Measurements from ENCODE around the gene SPACDR. TPM values are rescaled to one million over a fixed set of nuclear protein-coding genes. Genes with fewer than 3 reads are reported as not detected.

Gene SPACDR
- total and polyA plus RNA-seq, 9 of the 15 experiments (the other 6 are each of a cell fraction or from before 2014, with no cell fraction given) = 0.07 to 0.55 (median 0.14) TPM; not detected in 1

- TF ChIP-seq FOXP4 (CRISPR knock-in tag; IDR thresholded peaks at IDR 0.05; ENCODE audit: borderline replicate concordance) = no peak
- no peak for TF ChIP-seq ESRRB (CRISPR knock-in tag; IDR thresholded peaks at IDR 0.05; ENCODE audit: borderline replicate concordance)
- TF ChIP-seq ZNF239 (CRISPR knock-in tag; IDR thresholded peaks at IDR 0.05) = no peak
- TF ChIP-seq CREB1 (IDR thresholded peaks at IDR 0.05) = 0 out of 2 replicates have a peak, but pooled peaks have one; percentile 48
- no peak for TF ChIP-seq CREB1 (CRISPR knock-in tag; IDR thresholded peaks at IDR 0.05)
- peak; percentile 88 for TF ChIP-seq RBBP5 (IDR thresholded peaks at IDR 0.05; ENCODE audit: borderline replicate concordance, insufficient read depth, low read length, poor library complexity, severe bottlenecking)
- TF ChIP-seq MYC (IDR thresholded peaks at IDR 0.05; ENCODE audit: low read depth, low read length) = peak; percentile 48; the same call in 1 of the 2 replicates
- TF ChIP-seq MYC (CRISPR knock-in tag; IDR thresholded peaks at IDR 0.05; ENCODE audit: borderline replicate concordance, low read depth) = peak; percentile 86; the same call in 1 of the 2 replicates
- peak in 1 of 2 experiments; percentile 50; a peak in 1 of 4 replicates for TF ChIP-seq TEAD1 (CRISPR knock-in tag; IDR thresholded peaks at IDR 0.05)
- TF ChIP-seq ZBTB8A (IDR thresholded peaks at IDR 0.05; ENCODE audit: partially characterized antibody) = no peak
- peak; percentile 72; the same call in 1 of the 2 replicates for TF ChIP-seq NKRF (IDR thresholded peaks at IDR 0.05; ENCODE audit: borderline replicate concordance)
- peak; percentile 34; the same call in 1 of the 2 replicates for TF ChIP-seq ZEB2 (IDR thresholded peaks at IDR 0.05)
- TF ChIP-seq MLLT1 (IDR thresholded peaks at IDR 0.05) = peak in 1 of 2 experiments; percentile 15; a peak in 1 of 4 replicates
- TF ChIP-seq U2AF1 (optimal IDR thresholded peaks at IDR 0.05; ENCODE audit: low read depth, low read length) = peak; percentile 82
- peak; percentile 78 for TF ChIP-seq TFAP4 (CRISPR knock-in tag; IDR thresholded peaks at IDR 0.05; ENCODE audit: borderline replicate concordance)
- peak; percentile 78 for TF ChIP-seq ZFX (CRISPR knock-in tag; IDR thresholded peaks at IDR 0.05)
- peak; percentile 89; the same call in 1 of the 2 replicates for TF ChIP-seq SREBF2 (CRISPR knock-in tag; IDR thresholded peaks at IDR 0.05)
- TF ChIP-seq SRSF3 (IDR thresholded peaks at IDR 0.05; ENCODE audit: insufficient read depth, low read length) = peak; percentile 87; the same call in 1 of the 2 replicates
- peak; percentile 82 for TF ChIP-seq RBFOX2 (IDR thresholded peaks at IDR 0.05; ENCODE audit: low read depth, low read length)
- TF ChIP-seq FIP1L1 (IDR thresholded peaks at IDR 0.05; ENCODE audit: low read depth, low read length, poor library complexity, severe bottlenecking) = peak; percentile 96
Observed at GRCh38 chr7:100435401-100436304, 28.4 kb downstream of the SPACDR start (continued).

Data from K562 (cell line).